A549 (cell line): Measurements from ENCODE around the gene COPS3.

ENCODE experiments used
- CTCF ChIP-seq: fragments of >200 bp; sonication (Bioruptor Twin); formaldehyde crosslinking; IDR thresholded peaks from 3 replicates; pipeline ENCODE4 v1.5.1; 2016
- EP300 ChIP-seq, 2 experiments: fragments of >200 bp; sonication (Bioruptor Twin); formaldehyde crosslinking; IDR thresholded peaks; 2 replicates in 1 of 2; 3 replicates in 1 of 2; pipeline ENCODE4 v1.6.1; 2016 to 2017
- MAFK ChIP-seq: fragments of 450-650 bp; IDR thresholded peaks from 2 replicates; pipeline ENCODE4 v1.6.1; 2014; ENCODE audit not compliant: partially characterized antibody
- MAX ChIP-seq: IDR thresholded peaks from 2 replicates; pipeline ENCODE4 v1.6.1; 2012
- PHF8 ChIP-seq: fragments of 200-600 bp; sonication (generic); IDR thresholded peaks from 2 replicates; pipeline ENCODE4 v1.6.1; 2016; ENCODE audit warnings: low read depth, mild to moderate bottlenecking, antibody characterized with exemption, moderate library complexity, borderline replicate concordance
- POLR2A ChIP-seq: IDR thresholded peaks from 2 replicates; pipeline ENCODE4 v1.6.1; 2012; ENCODE audit warnings: mild to moderate bottlenecking, low read length
- REST ChIP-seq: fragments of 200-600 bp; sonication (generic); IDR thresholded peaks from 2 replicates; pipeline ENCODE4 v1.6.1; 2016; ENCODE audit warnings: antibody characterized with exemption, mild to moderate bottlenecking, moderate library complexity
- RNF2 ChIP-seq: fragments of 200-600 bp; sonication (generic); IDR thresholded peaks from 2 replicates; pipeline ENCODE4 v1.6.1; 2016; ENCODE audit warnings: low read depth, mild to moderate bottlenecking, antibody characterized with exemption, moderate library complexity, borderline replicate concordance
- SMC3 ChIP-seq: fragments of >200 bp; sonication (Bioruptor Twin); formaldehyde crosslinking; IDR thresholded peaks from 3 replicates; pipeline ENCODE4 v1.6.1; 2018; ENCODE audit warnings: inconsistent platforms
- USF2 ChIP-seq: fragments of 450-650 bp; IDR thresholded peaks from 2 replicates; pipeline ENCODE4 v1.6.1; 2014; ENCODE audit warnings: antibody characterized with exemption

GRCh38 chr17:17227608-17228520, 53.2 kb downstream of the COPS3 start:
- TF ChIP-seq MAX (no peak), POLR2A (no peak), RNF2 (no peak), CTCF (no peak), PHF8 (no peak), REST (no peak), EP300 (IDR thresholded peaks at IDR 0.05) (no peak), MAFK (no peak), SMC3 (no peak), USF2 (no peak)
